Ureter (tissue), 1 donor: Measurements from ENCODE around the gene FRYL. TPM values are rescaled to one million over a fixed set of nuclear protein-coding genes. Genes with fewer than 3 reads are reported as not detected.
A peak's percentile ranks its signal among the peaks of the same experiment; 100 is the strongest.
"Not testable (repeated sequence)": the region's sequence is repeated elsewhere in the genome, so short reads cannot be mapped to it uniquely, and the experiment has no call there.

Experiments used
- DNase-seq: peaks from one replicate; pipeline ENCODE4 v3.0.0-alpha.2; 2020; ENCODE audit warnings: low spot score
- total RNA-seq: library from RNA; stranded (reverse); gene quantifications from one replicate; pipeline ENCODE4 v1.2.4, GENCODE V29; 2023
- donor health status: DM: yes; HTN: yes; CAD: no.

Gene FRYL
- 123 TPM for total RNA-seq

- peak; percentile 100 for DNase-seq
Measured at GRCh38 chr4:48779998-48780864, at the start of gene FRYL. FRYL (minus strand) TSS chr4:48780279; CDS start chr4:48634410, 145,869 bp downstream.

GRCh38 chr4:48827622-48828021, 47.5 kb upstream of the FRYL start:
- no peak for DNase-seq

DNA sequence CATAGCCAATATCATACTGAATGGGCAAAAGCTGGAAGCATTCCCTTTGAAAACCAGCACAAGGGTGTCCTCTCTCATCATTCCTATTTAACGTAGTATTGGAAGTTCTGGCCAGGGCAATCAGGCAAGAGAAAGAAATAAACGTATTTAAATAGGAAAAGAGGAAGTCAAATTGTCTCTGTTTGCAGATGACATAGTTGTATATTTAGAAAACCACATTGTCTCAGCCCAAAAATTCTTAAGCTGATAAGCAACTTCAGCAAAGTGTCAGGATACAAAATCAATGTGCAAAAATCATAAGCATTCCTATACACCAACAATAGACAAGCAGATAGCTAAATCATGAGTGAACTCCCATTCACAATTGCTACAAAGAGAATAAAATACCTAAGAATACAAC, 41.4 kb upstream of the FRYL start:
- DNase-seq, result not testable (repeated sequence)

DNA sequence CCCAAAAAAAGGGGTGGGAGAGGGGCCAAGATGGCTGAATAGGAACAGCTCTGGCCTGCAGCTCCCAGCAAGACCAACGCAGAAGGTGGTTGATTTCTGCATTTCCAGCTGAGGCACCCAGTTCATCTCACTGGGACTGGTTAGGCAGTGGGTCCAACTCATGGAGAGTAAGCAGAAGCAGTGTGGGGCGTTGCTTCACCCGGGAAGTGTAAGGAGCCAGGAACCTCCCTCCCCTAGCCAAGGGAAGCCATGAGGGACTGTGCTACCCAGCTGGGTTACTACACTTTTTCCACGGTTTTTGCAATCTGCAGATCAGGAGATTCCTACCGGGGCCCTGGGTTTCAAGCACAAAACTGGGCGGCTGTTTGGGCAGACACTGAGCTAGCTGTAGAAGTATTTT, 36.9 kb upstream of the FRYL start:
- no peak for DNase-seq

- DNase-seq, result not testable (repeated sequence)
Measured at GRCh38 chr4:48816297-48816696, 36.2 kb upstream of the FRYL start.

DNA sequence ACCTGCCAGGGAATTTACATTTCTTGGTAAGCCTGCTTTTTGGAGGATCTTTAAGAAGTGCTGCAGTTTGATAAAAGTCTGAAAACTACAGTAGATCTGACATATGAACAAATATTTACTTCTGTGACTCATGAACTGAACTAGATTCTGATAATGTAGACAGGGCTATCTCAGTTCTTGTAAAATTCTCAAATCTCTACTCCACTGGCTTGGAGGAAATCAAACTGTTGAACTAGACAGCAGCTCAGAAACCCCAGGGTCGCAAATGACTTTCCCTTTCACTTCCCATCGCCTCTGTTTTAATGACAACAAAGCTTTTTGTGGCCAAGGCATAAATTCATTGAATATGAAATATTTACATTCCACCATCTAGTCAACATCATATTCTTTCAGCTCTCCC, 35.4 kb upstream of the FRYL start:
- DNase-seq, result no peak

DNA sequence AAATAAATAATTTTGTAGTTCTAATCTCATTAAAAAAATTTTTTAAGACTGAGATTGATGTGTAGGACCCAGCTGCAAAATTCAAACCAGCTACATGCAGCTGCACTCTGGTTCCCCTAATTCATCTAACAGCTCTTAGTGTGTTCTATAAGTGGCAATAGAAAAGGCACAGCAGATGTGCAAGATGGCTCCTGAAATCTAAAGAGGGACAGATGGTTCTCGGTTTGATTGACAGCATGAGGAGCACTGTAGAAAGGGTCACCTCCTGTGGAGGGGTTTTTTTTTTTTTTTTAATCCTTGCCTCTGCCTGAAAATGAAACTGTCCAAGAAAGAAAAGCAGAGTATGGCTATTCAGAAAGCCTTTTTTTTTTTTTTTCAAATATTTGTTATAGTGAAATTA, 33.9 kb upstream of the FRYL start:
- DNase-seq, result no peak

DNA sequence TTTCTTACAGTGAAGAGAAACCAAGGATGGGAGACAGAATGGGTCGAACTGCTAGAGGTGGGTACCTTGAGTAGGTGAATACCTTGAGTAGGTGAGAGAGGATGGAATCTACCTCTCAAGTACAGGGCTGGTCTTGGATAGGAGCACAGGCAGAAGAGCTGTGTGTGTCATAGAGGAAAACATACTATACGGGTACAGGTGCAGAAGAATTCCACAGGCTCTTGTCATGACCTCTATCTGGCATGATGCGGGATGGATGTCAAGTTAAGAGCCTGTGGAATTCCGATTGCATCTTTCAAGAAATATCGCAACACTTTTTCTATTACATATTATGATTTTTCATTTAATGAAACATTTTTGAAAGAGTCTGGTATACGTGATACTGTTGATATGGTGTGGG, 32.8 kb upstream of the FRYL start:
- DNase-seq, result no peak

GRCh38 chr4:48804584-48805301, 24.7 kb upstream of the FRYL start:
- DNase-seq, result no peak

GRCh38 chr4:48801016-48801715, 21.1 kb upstream of the FRYL start:
- DNase-seq, result no peak

GRCh38 chr4:48800155-48800554, 20.1 kb upstream of the FRYL start:
- not testable (repeated sequence) for DNase-seq

DNA sequence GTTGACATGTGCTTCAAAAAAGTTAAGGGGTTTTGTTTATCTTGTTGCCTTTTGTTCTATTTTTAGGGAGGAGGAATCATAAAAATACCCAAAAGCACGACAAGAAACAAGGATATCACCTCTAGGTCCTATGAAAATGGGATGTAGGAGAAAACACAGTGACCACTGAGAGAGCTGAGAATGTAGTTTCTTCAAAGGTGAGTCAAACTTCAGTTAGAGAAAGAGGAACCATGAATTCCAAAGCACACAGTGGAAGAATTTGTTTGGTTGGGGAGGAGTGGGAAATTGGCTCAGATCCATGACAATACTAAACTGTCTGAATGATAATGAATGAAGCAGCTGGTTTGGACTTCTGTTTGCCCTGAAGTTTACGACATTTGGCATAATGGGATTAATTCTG, 19.1 kb upstream of the FRYL start:
- no peak for DNase-seq

GRCh38 chr4:48798117-48798516, 18.0 kb upstream of the FRYL start:
- DNase-seq, result no peak

DNA sequence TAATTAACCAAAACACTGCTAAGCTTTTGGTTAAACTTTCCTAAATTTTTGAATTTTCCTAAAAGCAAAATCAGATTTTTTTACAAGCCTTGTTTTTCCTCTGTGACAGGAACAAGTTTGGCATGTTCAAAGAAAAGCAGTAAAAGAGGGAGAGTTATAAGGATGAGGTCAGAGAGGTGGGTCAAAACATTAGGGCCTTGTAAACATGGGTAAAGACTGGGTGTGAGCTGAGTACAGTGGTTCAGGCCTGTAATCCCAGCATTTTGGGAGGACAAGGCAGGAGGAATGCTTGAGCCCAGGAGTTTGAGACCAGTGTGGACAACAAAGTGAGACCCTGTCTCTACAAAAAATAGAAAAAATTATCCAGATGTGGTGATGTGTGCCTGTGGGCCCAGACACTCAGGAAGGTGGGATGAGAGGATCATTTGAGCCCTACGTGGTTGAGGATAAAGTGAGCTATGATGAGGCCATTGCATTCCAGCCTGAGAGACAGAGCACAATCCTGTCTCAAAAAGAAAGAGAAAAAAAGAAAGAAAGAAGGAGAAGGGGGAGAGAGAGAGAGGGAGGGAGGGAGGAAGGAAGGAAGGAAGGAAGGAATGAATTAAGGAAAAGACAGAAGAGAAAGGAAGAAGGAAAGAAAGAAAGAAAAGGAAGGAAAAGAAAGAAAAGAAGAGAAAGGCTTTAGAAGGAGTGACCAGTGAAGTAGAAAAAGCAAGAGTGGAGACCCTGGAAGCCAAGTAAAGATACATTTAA, 17.0 kb upstream of the FRYL start:
- no peak for DNase-seq

- DNase-seq, result no peak
Measured at GRCh38 chr4:48796191-48796926, 16.3 kb upstream of the FRYL start.

DNA sequence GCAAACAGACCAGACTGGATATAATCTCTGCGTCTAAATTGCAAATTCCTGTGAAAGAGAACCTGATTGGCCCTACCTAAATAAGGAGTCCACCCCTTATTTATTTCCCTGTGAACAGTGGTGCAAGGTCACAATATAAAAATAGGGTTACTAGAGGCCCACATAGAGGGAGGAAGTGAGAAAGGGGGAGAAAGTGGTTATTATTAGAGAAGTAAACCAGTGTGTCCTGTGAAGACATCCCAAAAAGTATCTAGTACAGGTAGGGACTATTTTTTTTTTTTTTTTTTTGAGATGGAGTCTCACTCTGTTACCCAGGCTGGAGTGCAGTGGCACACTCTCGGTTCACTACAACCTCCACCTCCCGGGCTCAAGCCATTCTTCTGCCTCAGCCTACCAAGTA, 15.0 kb upstream of the FRYL start:
- DNase-seq, result no peak

GRCh38 chr4:48792348-48793006, 12.4 kb upstream of the FRYL start:
- DNase-seq, result no peak

- no peak for DNase-seq
Measured at GRCh38 chr4:48791313-48791712, 11.2 kb upstream of the FRYL start.

DNA sequence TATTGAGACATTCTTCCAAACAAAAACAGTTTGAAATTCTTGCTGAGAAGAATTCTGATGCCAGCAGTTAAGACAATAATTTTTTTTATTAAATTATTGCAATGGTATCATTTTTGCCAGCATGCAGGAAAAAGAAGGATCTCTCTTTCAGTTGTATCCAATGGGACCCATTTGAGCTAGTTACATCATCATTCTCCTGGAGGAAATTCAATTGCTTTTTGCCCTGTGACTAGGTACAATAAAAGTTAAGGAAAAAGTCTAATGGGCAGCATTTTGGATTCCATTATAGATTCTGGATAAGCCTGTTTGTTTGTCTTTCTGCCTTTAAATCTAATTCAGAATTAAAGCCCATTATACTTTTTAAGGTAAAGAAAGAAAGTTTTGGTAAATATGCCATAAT, 10.5 kb upstream of the FRYL start:
- DNase-seq, result no peak

DNA sequence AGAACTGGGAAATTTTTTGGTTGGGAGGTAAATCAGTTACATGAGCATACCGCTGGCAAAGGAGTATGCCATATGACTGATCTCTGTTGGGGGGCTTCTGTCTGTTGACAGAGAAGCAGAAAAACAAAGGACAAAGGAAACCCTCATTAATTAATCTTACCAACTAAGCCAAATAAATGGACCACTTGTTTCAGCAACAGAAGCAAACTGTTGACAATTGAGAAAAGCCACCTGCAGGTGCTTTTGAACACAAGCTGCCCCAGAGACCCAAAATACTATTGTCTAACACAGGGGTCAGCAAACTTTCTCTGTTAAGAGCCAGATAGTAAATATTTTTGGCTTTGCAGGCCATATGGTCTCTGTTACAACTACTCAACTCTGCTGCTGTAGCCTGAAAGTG, 7.0 kb upstream of the FRYL start:
- DNase-seq, result no peak

DNA sequence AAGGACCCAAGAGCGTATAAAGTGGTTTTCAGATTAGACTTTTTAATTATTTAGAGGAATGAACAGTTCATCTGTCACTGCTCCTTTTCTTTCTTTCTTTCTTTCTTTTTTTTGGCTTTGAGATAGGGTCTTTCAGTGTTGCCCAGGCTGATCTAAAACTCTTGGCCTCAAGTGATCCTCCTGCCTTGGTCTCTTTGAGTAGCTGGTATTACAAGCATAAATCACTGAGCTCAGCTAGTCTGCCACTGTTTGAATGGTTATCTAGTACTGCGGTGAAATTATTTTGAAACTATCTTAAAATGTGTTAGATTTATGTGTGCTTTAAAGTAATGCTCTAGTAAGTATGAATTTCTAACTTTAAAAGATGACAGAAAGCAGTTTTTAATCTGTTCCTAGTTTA, 6.5 kb upstream of the FRYL start:
- no peak for DNase-seq
